ENCODE measurements around the gene MAVS.
A peak's percentile ranks its signal among the peaks of the same experiment; 100 is the strongest.
"Not testable (repeated sequence)": the region's sequence is repeated elsewhere in the genome, so short reads cannot be mapped to it uniquely, and the experiment has no call there.

Gene MAVS

DNA sequence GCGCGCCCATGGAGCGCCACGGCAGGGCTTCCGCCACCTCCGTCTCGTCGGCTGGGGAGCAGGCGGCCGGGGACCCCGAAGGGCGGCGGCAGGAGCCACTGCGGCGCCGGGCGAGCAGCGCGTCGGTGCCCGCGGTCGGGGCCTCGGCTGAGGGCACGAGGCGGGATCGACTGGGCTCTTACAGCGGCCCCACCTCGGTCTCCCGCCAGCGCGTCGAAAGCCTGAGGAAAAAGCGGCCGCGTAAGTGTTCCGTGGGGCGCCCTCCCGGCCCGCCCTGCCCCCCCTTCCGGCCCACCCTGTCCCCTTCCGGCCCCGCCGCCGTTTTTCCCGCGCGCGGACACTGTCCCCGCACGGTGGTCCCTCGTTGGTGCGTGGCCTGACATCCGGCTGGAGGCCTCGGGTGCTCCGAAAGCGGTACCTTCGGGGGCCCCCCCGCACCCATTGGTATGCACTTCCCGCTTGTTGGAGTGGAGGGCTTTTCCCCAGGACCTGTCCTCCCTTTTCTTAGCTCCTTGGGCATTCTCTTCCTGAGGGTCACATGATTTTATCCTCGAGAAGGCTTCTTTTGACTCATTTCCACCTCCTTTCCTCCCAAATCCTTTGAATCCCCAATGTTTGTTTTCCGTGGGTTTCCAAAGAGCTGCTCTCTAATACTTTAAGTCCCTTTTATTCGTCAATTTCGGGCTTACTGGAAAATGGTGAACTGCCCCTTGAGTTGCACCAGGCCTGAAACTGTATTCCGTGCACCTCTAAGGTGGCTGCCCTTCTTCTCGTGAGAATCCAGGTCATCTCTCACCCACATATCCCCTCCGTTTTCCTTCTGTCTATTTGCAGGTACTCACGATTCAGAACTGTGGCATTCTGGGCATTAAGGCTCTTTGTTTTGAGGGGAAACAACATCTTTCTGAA is 43.1 kb downstream of the MAVS start:
- DNase-seq, result no peak

- DNase-seq, result no peak
These were observed 43.7 kb downstream of the MAVS start for GRCh38 chr20:3890398-3890751.

GRCh38 chr20:3890999-3891929 is 44.6 kb downstream of the MAVS start:
- no peak for DNase-seq

DNA sequence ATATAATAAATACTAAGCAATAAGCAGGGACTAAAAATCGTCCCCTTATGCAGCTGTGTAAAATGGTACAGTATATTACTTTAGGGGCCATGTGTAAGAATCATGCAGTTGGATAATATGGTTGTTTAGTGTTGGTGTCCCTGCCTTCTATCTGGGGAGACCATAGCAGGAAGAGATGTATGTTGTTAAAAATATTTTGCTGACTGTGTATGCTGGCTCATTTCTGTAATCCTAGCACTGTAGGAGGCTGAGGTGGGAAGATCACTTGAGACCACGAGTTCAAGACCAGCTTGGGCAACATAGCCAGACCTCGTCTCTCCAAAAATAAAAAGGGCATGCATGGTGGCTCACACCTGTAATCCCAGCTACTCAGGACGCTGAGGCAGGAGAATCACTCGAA is 48.2 kb downstream of the MAVS start:
- DNase-seq, result no peak

DNA sequence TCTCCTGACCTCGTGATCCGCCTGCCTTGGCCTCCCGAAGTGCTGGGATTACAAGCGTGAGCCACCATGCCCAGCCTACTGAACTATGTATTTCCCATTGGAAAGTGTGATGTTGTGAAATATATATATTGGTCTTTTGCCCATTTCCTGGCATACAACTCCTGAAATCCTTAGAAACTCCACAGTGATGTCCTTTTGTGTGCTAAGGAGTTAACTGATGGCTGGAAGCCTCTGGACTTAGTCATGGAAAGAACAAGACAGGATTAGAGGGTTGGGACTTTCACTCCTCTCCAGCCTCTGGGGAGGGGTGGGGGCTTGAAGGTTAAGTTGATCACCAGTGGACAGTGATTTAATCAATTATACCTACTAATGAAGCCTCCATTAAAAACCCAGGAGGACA is 49.7 kb downstream of the MAVS start:
- no peak for DNase-seq

- no peak for DNase-seq
These were observed 50.4 kb downstream of the MAVS start for GRCh38 chr20:3896853-3897583.

GRCh38 chr20:3898181-3898580 is 51.5 kb downstream of the MAVS start:
- not testable (repeated sequence) for DNase-seq

DNA sequence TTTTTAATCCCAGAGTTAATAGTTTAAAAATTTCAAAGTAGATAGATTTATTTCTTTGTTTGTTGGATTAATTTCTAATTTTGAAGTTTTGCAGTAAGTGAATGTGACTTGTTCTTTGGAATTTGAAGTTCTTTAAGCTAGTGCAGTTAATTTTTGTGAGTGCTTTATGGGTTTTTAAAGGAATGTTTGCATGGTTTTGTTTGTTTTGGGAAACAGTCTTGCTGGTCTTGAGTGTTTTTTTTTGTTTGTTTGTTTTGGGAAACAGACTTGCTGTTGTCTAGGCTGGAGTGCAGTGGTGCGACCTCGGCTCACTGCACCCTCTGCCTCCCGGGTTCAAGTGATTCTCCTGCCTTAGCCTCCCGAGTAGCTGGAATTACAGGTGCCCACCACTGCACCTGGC is 52.0 kb downstream of the MAVS start:
- no peak for DNase-seq

GRCh38 chr20:3900187-3900604 is 53.6 kb downstream of the MAVS start:
- no peak for DNase-seq

GRCh38 chr20:3901028-3901705 is 54.5 kb downstream of the MAVS start:
- DNase-seq, result no peak

GRCh38 chr20:3901706-3902440 is 55.2 kb downstream of the MAVS start:
- no peak for DNase-seq

GRCh38 chr20:3902446-3902845 is 55.8 kb downstream of the MAVS start:
- DNase-seq, result no peak

GRCh38 chr20:3904224-3904623 is 57.6 kb downstream of the MAVS start:
- DNase-seq, result no peak

DNA sequence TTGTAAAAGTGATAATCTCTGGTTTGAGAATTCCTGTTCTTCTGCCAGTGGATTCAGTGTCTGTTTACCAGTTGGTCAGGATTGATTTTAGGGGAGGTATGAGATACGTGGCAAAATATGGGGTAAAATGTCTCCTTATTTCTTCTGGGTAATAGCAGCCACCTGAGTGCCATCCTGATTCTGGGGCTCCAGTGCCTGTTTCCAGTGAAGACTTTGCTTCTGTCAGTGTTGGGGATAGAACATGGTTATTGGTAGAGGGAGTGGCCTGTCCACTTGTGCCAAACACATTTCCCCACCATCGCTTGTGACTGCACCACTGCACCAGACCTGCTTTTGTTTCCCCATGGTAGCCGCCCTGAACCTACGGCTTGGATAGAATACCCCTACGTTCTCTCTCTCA is 58.2 kb downstream of the MAVS start:
- DNase-seq, result no peak

GRCh38 chr20:3906744-3907721 is 60.4 kb downstream of the MAVS start:
- not testable (repeated sequence) for DNase-seq

GRCh38 chr20:3908667-3909066 is 62.0 kb downstream of the MAVS start:
- no peak for DNase-seq

DNA sequence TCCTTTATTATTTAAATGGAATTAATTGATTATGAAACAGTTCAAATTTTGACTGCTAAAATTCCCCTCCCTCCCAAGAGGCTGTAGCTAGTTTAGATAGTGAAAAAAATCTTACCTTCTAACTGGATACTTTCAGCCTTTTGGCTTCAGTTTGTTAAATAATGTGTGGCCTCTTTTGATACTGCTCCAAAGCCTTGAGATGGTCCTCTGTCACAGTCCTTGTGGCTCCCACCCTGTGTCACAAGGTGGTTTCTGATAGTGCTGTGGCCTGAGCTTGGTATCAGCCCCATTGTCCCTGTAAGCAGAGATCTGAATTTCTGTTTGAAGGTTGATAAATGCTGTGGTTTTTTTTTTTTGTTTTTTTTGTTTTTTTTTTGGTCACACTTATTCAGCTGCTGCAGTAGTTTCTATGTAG is 63.3 kb downstream of the MAVS start:
- DNase-seq, result no peak

DNA sequence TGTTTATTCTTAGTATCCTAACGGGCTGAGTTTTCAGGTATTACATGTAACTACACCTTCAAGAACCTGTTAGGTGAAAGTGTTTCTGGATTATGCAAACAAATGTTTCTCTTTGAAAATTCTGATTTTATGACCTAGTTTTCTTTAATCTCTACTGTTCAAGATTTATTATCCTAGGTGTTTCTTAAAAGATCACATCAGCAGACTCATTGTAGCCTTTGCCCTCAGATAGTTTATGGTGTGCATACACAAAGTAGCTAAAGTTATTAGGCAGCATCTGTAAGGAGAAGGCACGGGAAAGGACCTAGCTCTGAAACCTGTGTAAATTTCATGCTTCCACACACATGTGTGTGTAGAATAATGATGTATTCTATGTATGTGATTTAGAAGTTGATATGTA is 64.2 kb downstream of the MAVS start:
- no peak for DNase-seq

DNA sequence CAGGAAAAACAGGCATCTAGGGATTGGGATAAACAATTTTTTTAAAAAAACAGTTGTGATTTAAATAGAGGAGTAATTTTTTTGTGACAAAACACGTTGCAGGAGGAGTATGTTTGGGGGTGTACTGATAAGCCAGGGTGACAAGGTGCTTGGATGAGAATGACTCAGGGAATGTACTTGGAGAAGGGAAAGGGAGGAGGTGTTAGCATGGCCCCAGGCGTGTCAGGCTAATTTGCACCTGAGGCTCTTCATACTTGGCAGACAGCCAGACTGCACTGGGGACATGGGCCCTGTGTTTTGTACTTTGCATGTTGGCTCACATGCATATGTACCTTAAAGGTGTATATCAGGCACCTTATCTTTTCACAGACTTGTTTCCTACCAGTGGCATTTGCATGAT is 65.3 kb downstream of the MAVS start:
- DNase-seq, result peak; percentile 53

DNA sequence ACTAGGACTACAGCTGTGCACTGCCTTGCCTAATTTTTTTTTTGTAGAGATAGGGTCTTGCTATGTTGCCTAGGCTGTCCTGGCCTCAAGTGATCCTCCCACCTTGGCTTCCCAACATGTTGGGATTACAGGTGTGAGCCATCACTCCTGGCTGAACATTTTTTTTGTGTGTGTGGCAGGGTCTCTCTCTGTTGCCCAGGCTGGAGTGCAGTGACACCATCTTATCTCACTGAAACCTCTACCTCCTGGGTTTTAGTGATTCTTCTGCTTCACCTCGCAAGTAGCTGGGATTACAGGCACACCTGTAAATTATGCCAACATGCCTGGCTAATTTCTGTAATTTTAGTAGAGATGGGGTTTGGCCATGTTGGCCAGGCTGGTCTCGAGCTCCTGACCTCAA is 67.8 kb downstream of the MAVS start:
- DNase-seq, result no peak

GRCh38 chr20:3915691-3916090 is 69.1 kb downstream of the MAVS start:
- DNase-seq, result no peak
